ENCODE data around the gene SLMAP.

The SLMAP gene

GRCh38 chr3:57918123-57918837, 162.2 kb downstream of the SLMAP start:
- no peak for TF ChIP-seq CTCF (IDR thresholded peaks at IDR 0.05; ENCODE audit: insufficient read depth, low read length, missing control alignments)
- CTCF ChIA-PET: interaction anchor here (0.9 to 1.4 kb wide), 2 partner anchors 8 to 389 kb away, joined by 3 to 5 read pairs; no protein-coding TSS in a partner anchor
- H3K4me3 ChIP-seq (ENCODE audit: low read depth, low read length): no peak overlapping the region
- peak; percentile 80 for DNase-seq (ENCODE audit: low read depth, low spot score)
- POLR2A ChIA-PET: no interaction called here

- no peak for TF ChIP-seq CTCF (IDR thresholded peaks at IDR 0.05; ENCODE audit: insufficient read depth, low read length, missing control alignments)
- DNase-seq (ENCODE audit: low read depth, low spot score): no peak
- ChIA-PET CTCF (no interaction called here), POLR2A (no interaction called here)
- no peak overlapping the region for H3K4me3 ChIP-seq (ENCODE audit: low read depth, low read length)
Measured at GRCh38 chr3:57919987-57920386, 163.9 kb downstream of the SLMAP start.

- no peak overlapping the region for H3K4me3 ChIP-seq (ENCODE audit: low read depth, low read length)
- CTCF ChIA-PET: interaction anchor here (1.4 kb wide), 1 partner anchor 26 kb away, joined by 3 read pairs; no protein-coding TSS in a partner anchor
- no peak for TF ChIP-seq CTCF (IDR thresholded peaks at IDR 0.05; ENCODE audit: insufficient read depth, low read length, missing control alignments)
- DNase-seq (ENCODE audit: low read depth, low spot score): no peak
- POLR2A ChIA-PET: no interaction called here
Measured at GRCh38 chr3:57923101-57923500, 167.0 kb downstream of the SLMAP start.

- no peak for TF ChIP-seq CTCF (IDR thresholded peaks at IDR 0.05; ENCODE audit: insufficient read depth, low read length, missing control alignments)
- ChIA-PET POLR2A (no interaction called here), CTCF (interaction anchor here (1.3 to 1.4 kb wide), 2 partner anchors 27 to 526 kb away, joined by 3 read pairs; no protein-coding TSS in a partner anchor)
- DNase-seq (ENCODE audit: low read depth, low spot score): no peak
- no peak overlapping the region for H3K4me3 ChIP-seq (ENCODE audit: low read depth, low read length)
Measured at GRCh38 chr3:57923752-57924151, 167.6 kb downstream of the SLMAP start.

GRCh38 chr3:57927166-57927565, 171.1 kb downstream of the SLMAP start:
- H3K4me3 ChIP-seq (ENCODE audit: low read depth, low read length): no peak overlapping the region
- POLR2A ChIA-PET: no interaction called here
- TF ChIP-seq CTCF (IDR thresholded peaks at IDR 0.05; ENCODE audit: insufficient read depth, low read length, missing control alignments): no peak
- DNase-seq (ENCODE audit: low read depth, low spot score): no peak
- CTCF ChIA-PET: interaction anchor here (1.5 kb wide), 1 partner anchor 12 kb away, joined by 4 read pairs; no protein-coding TSS in a partner anchor

- POLR2A ChIA-PET: no interaction called here
- no peak overlapping the region for H3K4me3 ChIP-seq (ENCODE audit: low read depth, low read length)
- DNase-seq (ENCODE audit: low read depth, low spot score): no peak
- CTCF ChIA-PET: interaction anchor here (1.5 kb wide), 1 partner anchor 11 kb away, joined by 4 read pairs; no protein-coding TSS in a partner anchor
- TF ChIP-seq CTCF (IDR thresholded peaks at IDR 0.05; ENCODE audit: insufficient read depth, low read length, missing control alignments): no peak
Measured at GRCh38 chr3:57927916-57928315, 171.8 kb downstream of the SLMAP start.
